NCI-H2227 (cell line): ENCODE results near the gene TTC34.

ENCODE experiments used
- DNase-seq: peaks from one replicate; lab custom pipeline; 2025; ENCODE audit not compliant: unreplicated experiment; lab: John Stamatoyannopoulos, UW

The TTC34 gene

DNA sequence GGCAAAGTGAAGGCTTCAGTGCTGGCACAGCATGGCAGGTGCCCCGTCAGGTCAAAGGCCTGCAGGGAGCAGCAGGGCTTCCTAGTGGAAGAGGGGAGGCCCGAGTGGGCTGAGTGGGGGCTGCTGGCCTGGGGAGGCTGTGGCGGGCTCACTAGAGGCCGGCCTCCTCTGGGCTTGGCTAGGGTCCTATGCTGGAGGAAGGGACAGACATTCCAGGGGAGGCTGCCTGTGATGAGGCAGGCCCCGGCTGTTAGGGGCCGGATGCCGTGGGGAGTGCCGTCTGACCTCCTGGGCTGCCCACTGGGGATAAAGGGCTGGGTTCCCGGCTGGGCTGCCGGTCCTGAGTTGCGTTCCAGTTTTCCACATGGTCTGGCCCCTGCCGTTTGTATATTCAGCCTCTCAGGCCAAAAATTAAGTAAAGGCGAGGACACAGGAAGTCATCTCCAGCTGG is 193.8 kb downstream of the TTC34 start:
- DNase-seq = no peak

- DNase-seq = no peak
Measured at GRCh38 chr1:2606881-2607621, 194.4 kb downstream of the TTC34 start.

- no peak for DNase-seq
Measured at GRCh38 chr1:2606396-2606880, 195.1 kb downstream of the TTC34 start.

- no peak for DNase-seq
Measured at GRCh38 chr1:2605509-2606395, 195.7 kb downstream of the TTC34 start.

DNA sequence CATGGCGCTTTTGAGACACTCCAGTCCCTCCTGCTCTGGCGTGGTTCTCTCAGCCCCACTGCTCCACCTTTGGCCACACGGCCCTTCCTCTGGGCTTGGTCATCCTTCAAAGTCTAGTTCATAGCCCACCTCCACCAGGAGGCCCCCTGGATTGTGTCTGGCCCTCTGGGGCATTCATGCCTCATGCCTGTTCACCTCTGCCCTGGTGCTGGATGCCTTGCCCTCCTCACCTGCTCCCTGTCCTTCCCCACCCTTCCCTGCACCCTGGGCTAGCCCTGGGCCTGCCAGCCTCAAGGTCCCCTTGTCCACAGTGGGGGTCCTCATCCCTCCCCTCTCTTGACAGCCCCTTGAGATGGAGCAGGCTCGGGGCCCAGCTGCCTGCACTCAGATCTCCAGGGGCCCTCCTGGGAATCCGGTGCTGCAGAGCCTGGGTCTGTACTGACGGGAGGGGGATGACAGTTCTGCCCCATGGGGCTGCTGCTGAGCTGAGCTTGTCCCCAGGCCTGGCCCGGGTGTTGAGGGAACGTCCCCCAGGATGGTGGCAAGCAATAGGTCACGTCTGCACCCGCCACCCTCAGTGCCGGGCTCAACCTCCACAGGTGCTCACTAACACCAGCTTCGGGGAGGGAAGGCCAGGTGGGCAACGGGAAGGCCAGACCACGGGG is 196.5 kb downstream of the TTC34 start:
- no peak for DNase-seq

DNA sequence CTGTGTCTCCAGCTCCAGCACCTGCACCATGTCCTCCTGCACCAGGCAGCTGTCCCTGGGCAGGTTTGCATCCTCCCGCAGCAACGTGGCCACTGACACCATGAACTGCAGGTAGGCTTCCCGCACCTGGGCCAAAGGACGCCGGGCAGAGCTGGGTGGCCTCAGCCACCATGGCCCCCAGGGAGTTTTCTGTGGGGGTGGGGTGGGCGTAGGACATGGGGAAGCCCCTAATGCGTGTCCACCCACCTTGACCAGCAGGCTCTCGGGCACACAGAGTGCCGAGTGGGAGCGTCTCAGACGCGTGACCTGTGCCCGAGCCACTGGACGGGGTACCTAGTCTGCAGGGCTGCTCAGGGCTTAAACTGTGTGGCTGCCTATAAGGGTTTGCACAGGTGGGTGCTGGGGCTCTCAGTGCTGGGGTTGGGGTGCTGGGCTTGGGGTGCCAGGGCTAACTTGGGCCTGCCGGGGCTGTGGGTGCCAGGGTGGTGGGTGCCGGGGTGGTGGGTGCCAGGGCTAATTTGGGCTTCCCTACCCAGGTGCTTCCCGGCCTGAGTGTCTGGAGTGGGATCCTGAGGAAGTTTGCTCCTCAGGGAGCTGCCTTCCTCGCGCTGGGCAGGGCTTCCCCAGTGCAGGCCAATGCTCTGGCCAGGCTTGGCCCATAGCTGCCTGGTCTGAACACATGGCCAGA is 197.2 kb downstream of the TTC34 start:
- DNase-seq = no peak

- no peak for DNase-seq
Measured at GRCh38 chr1:2603521-2604155, 197.9 kb downstream of the TTC34 start.

- DNase-seq = no peak
Measured at GRCh38 chr1:2602866-2603520, 198.5 kb downstream of the TTC34 start.

DNA sequence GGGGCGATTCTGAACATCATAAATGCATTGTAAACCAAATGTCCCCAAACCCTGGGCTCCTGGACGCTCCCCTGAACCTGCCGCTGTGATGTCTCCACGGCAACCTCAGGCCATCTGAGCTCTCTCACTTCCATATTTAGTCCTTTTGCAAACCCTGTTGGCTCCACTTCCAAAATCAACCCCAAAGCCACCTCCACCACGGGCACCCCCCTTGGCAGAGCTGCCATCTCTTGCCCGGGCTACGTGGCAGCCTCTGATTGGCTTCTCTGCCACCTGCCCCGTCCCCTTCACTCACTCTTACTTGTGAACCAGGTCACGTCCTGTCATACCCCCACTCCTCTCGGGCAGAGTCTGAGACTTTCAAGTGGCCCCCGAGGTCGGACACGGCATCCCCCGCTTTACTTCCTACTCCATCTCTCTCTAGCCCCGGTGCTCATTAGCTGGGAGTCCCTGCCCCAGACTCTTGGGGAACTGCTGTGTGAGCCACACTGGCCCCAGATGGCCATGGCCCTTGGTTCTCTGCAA is 199.1 kb downstream of the TTC34 start:
- no peak for DNase-seq

DNA sequence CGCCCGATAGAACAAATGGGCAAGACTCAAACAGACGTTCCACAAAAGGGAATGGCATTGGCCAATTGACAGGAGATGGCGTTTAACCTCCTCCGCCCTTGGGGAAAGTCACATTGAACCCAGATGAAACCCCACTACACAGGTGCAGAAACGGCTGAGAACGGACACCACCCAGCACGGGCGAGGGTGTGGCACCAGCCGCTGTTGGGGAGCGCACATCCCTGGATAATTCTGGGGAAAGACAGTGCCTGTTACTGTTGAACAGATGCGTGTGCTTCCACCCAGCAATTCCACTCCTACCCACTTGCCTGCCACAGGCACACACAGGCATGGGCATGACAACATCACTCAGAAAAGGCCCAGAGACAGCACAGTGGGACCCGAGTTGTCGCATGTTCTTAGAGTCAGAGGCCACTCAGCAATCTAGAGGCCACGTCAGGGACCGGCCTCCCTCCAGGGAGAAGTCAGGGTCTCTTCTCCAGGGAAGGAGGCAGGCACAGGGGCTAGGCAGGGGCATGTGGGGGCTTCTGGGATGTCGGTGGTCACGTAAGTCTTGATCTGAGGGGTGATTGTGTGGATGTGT is 199.7 kb downstream of the TTC34 start:
- DNase-seq = no peak

DNA sequence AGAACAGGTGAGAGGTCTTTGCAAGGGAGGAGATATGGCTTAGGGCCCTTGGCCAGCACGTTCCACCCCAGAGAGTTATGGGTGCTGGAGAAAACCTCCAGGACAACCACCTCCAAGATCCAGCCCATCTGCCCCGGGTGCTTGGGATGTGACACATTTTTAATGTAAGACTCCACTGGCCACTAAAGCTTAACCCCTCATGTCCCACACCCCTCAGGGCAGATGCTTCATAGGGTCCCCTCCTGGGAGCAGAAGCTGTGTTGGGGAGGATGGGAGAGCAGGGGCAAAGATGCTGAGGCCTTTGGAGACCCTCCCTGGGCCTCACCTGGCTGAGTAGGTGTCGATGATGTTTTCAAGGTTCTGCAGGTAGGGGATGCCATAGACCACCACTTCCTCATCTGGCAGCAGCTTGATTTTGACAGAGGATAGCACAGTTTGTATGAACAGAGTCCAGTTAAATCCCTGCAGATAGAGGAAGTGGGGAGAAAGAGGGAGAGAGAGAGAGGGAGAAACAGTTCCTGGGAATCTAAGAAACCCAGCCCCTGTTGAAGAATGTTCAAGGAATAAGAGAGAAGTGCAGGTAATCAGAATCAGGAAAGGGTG is 203.1 kb downstream of the TTC34 start:
- no peak for DNase-seq

DNA sequence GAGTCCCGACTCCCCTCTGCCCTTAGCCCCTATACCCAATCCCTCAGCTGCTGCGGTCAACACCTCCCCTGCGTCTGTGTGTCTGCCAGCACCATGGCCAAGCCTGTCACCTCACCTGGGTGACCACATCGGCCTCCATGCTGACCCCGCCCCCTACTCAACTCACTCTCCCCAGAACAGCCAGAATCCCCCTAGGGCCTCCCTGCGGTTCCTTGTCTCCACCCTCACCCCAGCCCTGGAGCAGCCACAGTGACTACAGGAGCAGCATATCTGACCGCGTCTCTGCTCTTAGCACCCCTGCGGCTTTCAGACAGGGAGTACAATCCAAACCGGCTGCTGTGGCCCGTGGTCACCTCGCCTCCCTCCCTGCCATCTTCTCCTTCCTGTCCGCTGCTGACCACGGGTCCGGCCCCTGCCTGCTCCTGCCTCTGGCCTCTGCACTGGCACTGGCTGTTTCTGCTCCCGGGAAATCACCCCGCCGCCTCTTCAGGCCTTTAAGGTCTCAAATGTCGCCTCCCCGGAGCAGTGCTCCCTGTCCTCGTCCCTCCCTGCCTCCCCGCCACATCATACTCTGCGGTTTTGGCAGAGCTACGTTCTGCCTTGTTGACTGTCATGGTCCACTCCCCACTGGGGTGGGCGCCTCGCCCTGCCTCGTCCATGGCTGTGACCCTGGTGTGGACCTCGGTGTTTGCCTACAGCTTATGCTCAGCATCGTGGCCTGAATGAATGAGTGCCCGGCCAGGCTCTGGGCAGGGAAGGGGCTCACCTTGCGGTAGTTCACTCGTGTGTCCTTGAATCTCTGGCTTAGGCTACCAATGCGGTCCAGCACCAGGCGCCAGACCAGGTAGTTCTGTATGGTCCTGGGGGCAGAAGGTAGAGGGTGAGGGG is 203.8 kb downstream of the TTC34 start:
- no peak for DNase-seq

GRCh38 chr1:2596530-2597333 is 204.8 kb downstream of the TTC34 start:
- no peak for DNase-seq

- DNase-seq = no peak
Measured at GRCh38 chr1:2595812-2596529, 205.5 kb downstream of the TTC34 start.

GRCh38 chr1:2595261-2595811 is 206.2 kb downstream of the TTC34 start:
- no peak for DNase-seq

DNA sequence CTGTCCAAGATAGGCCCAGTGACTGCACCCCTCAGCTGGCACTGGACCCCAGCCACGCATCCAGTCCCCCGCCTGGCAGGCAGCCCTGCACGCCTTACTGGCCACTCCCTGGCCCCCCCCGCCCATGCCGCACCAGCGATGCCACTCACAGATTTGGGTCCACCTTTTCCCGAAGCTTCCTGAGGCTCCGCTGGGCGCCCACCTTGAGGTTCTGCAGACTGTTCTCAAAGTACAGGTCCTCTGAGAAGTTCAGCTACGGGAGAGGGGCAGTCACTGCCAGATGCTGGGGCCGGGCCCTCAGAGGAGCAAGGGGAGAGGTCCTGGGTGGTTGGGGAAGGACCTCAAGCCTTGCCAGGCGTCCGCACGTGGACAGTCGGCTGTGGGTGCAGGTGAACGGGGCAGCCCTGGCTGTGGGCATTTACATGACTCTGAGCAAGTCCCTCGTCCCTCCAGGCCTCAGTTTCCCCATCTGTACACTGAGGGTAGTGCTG is 206.8 kb downstream of the TTC34 start:
- no peak for DNase-seq
